GM10847 (cell line): ENCODE data around the gene TBX5.

Experiments used
- POLR2A ChIP-seq: IDR thresholded peaks from 2 replicates; pipeline ENCODE4 v1.6.1; 2011; ENCODE audit not compliant: insufficient read length; ENCODE audit errors: extremely low read depth

Gene TBX5

GRCh38 chr12:114328292-114328691 lies 77.7 kb downstream of the TBX5 start:
- TF ChIP-seq POLR2A: no peak

- no peak for TF ChIP-seq POLR2A
Measured at GRCh38 chr12:114327765-114328164, 78.2 kb downstream of the TBX5 start.

GRCh38 chr12:114321524-114321923 lies 84.4 kb downstream of the TBX5 start:
- TF ChIP-seq POLR2A: no peak

- TF ChIP-seq POLR2A: no peak
Measured at GRCh38 chr12:114320968-114321367, 85.0 kb downstream of the TBX5 start.

GRCh38 chr12:114320101-114320500 lies 85.8 kb downstream of the TBX5 start:
- no peak for TF ChIP-seq POLR2A

- no peak for TF ChIP-seq POLR2A
Measured at GRCh38 chr12:114319422-114319821, 86.5 kb downstream of the TBX5 start.

GRCh38 chr12:114318984-114319383 lies 87.0 kb downstream of the TBX5 start:
- no peak for TF ChIP-seq POLR2A

GRCh38 chr12:114316076-114316475 lies 89.9 kb downstream of the TBX5 start:
- TF ChIP-seq POLR2A: no peak

- TF ChIP-seq POLR2A: no peak
Measured at GRCh38 chr12:114314974-114315720, 90.8 kb downstream of the TBX5 start.

GRCh38 chr12:114314403-114314802 lies 91.5 kb downstream of the TBX5 start:
- TF ChIP-seq POLR2A: no peak

- no peak for TF ChIP-seq POLR2A
Measured at GRCh38 chr12:114313910-114314309, 92.0 kb downstream of the TBX5 start.

- TF ChIP-seq POLR2A: no peak
Measured at GRCh38 chr12:114311974-114312373, 94.0 kb downstream of the TBX5 start.

- no peak for TF ChIP-seq POLR2A
Measured at GRCh38 chr12:114306646-114307045, 99.3 kb downstream of the TBX5 start.

GRCh38 chr12:114305446-114305845 lies 100.5 kb downstream of the TBX5 start:
- no peak for TF ChIP-seq POLR2A
